WTC11 (cell line): ENCODE data around the gene DNTT. TPM values are rescaled to one million over a fixed set of nuclear protein-coding genes. Genes with fewer than 3 reads are reported as not detected.

Experiments
- ATAC-seq: fragments of 200-7000 bp; cut with Tn5 transposase; 2 replicates; pipeline ENCODE4 v1.10.0; 2021; ENCODE audit warnings: mild to moderate bottlenecking, moderate library complexity
- CTCF ChIA-PET: fragments of 300-600 bp; sonication (Branson Sonifier 250); formaldehyde crosslinking; loops from one replicate; lab custom pipeline; 2021; ENCODE audit warnings: antibody characterized with exemption; lab: Charles Lee
- POLR2A ChIA-PET: fragments of 350-600 bp; sonication (Branson Sonifier 250); formaldehyde crosslinking; loops from one replicate; lab custom pipeline; 2021; ENCODE audit warnings: antibody characterized with exemption; lab: Charles Lee
- DNase-seq: peaks from one replicate; pipeline ENCODE4 v3.0.0; 2021; ENCODE audit warnings: low spot score
- H3K27ac Mint-ChIP-seq: 2 replicates; pipeline ENCODE4 v1.8.0; 2021; ENCODE audit warnings: mixed read lengths
- H3K27me3 Mint-ChIP-seq: 2 replicates; pipeline ENCODE4 v1.8.0; 2021; ENCODE audit warnings: low read depth, mild to moderate bottlenecking, moderate library complexity, mixed read lengths
- H3K36me3 Mint-ChIP-seq: 2 replicates; pipeline ENCODE4 v1.8.0; 2021; ENCODE audit warnings: mixed read lengths
- H3K4me1 Mint-ChIP-seq: 2 replicates; pipeline ENCODE4 v1.8.0; 2022; ENCODE audit warnings: mixed read lengths
- H3K4me3 Mint-ChIP-seq: 2 replicates; pipeline ENCODE4 v1.8.0; 2021; ENCODE audit warnings: mild to moderate bottlenecking, moderate library complexity, mixed read lengths
- H3K9me3 Mint-ChIP-seq: 2 replicates; pipeline ENCODE4 v1.8.0; 2021; ENCODE audit warnings: mixed read lengths
- EMX1 ChIP-seq: fragments of 250-450 bp; sonication (Bioruptor Pico); IDR thresholded peaks from 2 replicates; pipeline ENCODE4 v1.8.0; 2021; ENCODE audit warnings: mild to moderate bottlenecking
- NFATC4 ChIP-seq: fragments of 250-450 bp; sonication (Bioruptor Pico); IDR thresholded peaks from 2 replicates; pipeline ENCODE4 v1.9.0; 2021; ENCODE audit warnings: mild to moderate bottlenecking
- OVOL2 ChIP-seq: fragments of 250-450 bp; sonication (Bioruptor Pico); IDR thresholded peaks from 2 replicates; pipeline ENCODE4 v1.9.0; 2021; ENCODE audit warnings: mild to moderate bottlenecking, borderline replicate concordance
- SOX15 ChIP-seq: fragments of 250-450 bp; sonication (Bioruptor Pico); IDR thresholded peaks from 2 replicates; pipeline ENCODE4 v1.9.0; 2021; ENCODE audit warnings: mild to moderate bottlenecking
- TEAD4 ChIP-seq: sonication (generic); formaldehyde crosslinking; IDR thresholded peaks from 2 replicates; pipeline ENCODE4 v1.8.0; 2022; ENCODE audit warnings: mild to moderate bottlenecking, missing genetic modification reagents
- ZNF263 ChIP-seq: sonication (generic); formaldehyde crosslinking; IDR thresholded peaks from 2 replicates; pipeline ENCODE4 v1.8.1; 2022; ENCODE audit warnings: low read depth, mild to moderate bottlenecking, moderate library complexity, missing genetic modification reagents
- ZNF671 ChIP-seq: fragments of 250-450 bp; sonication (Bioruptor Pico); IDR thresholded peaks from 2 replicates; pipeline ENCODE4 v1.8.0; 2021; ENCODE audit warnings: mild to moderate bottlenecking
- total RNA-seq: library from RNA; stranded (reverse); gene quantifications from 3 replicates; pipeline ENCODE4 v1.2.3, GENCODE V29; 2021
- TF ChIP-seq, protein P1 (sequence below): sonication (generic); formaldehyde crosslinking; IDR thresholded peaks from 2 replicates; pipeline ENCODE4 v1.8.0; 2022; ENCODE audit warnings: mild to moderate bottlenecking, missing genetic modification reagents
- TF ChIP-seq, protein P2 (sequence below): sonication (generic); formaldehyde crosslinking; IDR thresholded peaks from 2 replicates; pipeline ENCODE4 v1.8.0; 2022; ENCODE audit warnings: mild to moderate bottlenecking, missing genetic modification reagents
- TF ChIP-seq, protein P3 (sequence below): sonication (generic); formaldehyde crosslinking; IDR thresholded peaks from 2 replicates; pipeline ENCODE4 v1.8.0; 2023; ENCODE audit warnings: missing genetic modification reagents, mild to moderate bottlenecking, borderline replicate concordance
- TF ChIP-seq, protein P4 (sequence below): fragments of 250-450 bp; sonication (Bioruptor Pico); IDR thresholded peaks from 2 replicates; pipeline ENCODE4 v1.9.0; 2021; ENCODE audit warnings: mild to moderate bottlenecking
- TF ChIP-seq, protein P5 (sequence below): fragments of 250-450 bp; sonication (Bioruptor Pico); IDR thresholded peaks from 2 replicates; pipeline ENCODE4 v1.9.0; 2021; ENCODE audit warnings: mild to moderate bottlenecking
- TF ChIP-seq, protein P6 (sequence below): sonication (generic); formaldehyde crosslinking; IDR thresholded peaks from 2 replicates; pipeline ENCODE4 v1.8.1; 2023; ENCODE audit warnings: mild to moderate bottlenecking, missing genetic modification reagents
- TF ChIP-seq, protein P7 (sequence below): sonication (generic); formaldehyde crosslinking; IDR thresholded peaks from 2 replicates; pipeline ENCODE4 v1.8.0; 2022; ENCODE audit warnings: missing genetic modification reagents
- TF ChIP-seq, protein P8 (sequence below): sonication (generic); formaldehyde crosslinking; IDR thresholded peaks from 2 replicates; pipeline ENCODE4 v1.8.1; 2023; ENCODE audit warnings: mild to moderate bottlenecking, missing genetic modification reagents

DNTT gene
- total RNA-seq, 1 experiment from 2014 or later, result not detected

DNA sequence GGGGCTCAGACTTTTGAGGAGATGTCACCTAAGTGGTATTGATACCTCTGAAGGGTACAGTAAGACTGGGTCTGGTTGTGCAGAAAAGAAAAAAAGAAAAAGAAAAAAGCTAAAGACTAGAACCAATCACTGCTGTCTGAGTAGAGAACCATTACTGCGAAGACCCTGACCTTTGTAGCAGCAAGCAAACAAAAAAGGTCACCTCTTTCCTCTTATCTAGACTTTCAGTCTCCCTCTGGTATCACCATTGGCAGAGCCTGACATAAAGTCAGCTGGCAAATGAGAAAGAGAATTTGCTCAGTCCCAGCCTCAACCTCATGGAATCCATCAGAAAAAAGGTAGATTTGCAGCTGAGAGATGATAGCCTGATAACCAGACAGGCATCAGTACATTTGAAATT lies 2.6 kb upstream of the DNTT start:
- DNase-seq (no peak), ATAC-seq (no peak)
- Mint-ChIP-seq H3K4me3 (no peak overlapping the region), H3K9me3 (peaks cover 3% of the 10 kb centered on the region), H3K27ac (no peak overlapping the region), H3K4me1 (peaks cover 22% of the 10 kb centered on the region), H3K36me3 (no peaks in the 10 kb centered on the region), H3K27me3 (peaks cover 5% of the 10 kb centered on the region; the same call in 1 of the 2 replicates)
- ChIA-PET POLR2A (interaction anchor here (1.4 kb wide), 1 partner anchor 9 kb away, joined by 3 read pairs; no protein-coding TSS in a partner anchor), CTCF (interaction anchor here (0.7 to 1.6 kb wide), 2 partner anchors 22 to 72 kb away, joined by 5 to 8 read pairs; no protein-coding TSS in a partner anchor)
- TF ChIP-seq SOX15 (CRISPR knock-in tag) (no peak), ZNF263 (no peak), OVOL2 (CRISPR knock-in tag) (no peak), NFATC4 (CRISPR knock-in tag) (no peak), EMX1 (CRISPR knock-in tag) (no peak), TEAD4 (no peak), ZNF671 (CRISPR knock-in tag) (no peak)
- TF ChIP-seq, protein P1, sequence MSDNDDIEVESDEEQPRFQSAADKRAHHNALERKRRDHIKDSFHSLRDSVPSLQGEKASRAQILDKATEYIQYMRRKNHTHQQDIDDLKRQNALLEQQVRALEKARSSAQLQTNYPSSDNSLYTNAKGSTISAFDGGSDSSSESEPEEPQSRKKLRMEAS (CRISPR knock-in tag), result no peak
- TF ChIP-seq, protein P2, sequence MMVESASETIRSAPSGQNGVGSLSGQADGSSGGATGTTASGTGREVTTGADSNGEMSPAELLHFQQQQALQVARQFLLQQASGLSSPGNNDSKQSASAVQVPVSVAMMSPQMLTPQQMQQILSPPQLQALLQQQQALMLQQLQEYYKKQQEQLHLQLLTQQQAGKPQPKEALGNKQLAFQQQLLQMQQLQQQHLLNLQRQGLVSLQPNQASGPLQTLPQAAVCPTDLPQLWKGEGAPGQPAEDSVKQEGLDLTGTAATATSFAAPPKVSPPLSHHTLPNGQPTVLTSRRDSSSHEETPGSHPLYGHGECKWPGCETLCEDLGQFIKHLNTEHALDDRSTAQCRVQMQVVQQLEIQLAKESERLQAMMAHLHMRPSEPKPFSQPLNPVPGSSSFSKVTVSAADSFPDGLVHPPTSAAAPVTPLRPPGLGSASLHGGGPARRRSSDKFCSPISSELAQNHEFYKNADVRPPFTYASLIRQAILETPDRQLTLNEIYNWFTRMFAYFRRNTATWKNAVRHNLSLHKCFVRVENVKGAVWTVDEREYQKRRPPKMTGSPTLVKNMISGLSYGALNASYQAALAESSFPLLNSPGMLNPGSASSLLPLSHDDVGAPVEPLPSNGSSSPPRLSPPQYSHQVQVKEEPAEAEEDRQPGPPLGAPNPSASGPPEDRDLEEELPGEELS (CRISPR knock-in tag), result no peak
- TF ChIP-seq, protein P3, sequence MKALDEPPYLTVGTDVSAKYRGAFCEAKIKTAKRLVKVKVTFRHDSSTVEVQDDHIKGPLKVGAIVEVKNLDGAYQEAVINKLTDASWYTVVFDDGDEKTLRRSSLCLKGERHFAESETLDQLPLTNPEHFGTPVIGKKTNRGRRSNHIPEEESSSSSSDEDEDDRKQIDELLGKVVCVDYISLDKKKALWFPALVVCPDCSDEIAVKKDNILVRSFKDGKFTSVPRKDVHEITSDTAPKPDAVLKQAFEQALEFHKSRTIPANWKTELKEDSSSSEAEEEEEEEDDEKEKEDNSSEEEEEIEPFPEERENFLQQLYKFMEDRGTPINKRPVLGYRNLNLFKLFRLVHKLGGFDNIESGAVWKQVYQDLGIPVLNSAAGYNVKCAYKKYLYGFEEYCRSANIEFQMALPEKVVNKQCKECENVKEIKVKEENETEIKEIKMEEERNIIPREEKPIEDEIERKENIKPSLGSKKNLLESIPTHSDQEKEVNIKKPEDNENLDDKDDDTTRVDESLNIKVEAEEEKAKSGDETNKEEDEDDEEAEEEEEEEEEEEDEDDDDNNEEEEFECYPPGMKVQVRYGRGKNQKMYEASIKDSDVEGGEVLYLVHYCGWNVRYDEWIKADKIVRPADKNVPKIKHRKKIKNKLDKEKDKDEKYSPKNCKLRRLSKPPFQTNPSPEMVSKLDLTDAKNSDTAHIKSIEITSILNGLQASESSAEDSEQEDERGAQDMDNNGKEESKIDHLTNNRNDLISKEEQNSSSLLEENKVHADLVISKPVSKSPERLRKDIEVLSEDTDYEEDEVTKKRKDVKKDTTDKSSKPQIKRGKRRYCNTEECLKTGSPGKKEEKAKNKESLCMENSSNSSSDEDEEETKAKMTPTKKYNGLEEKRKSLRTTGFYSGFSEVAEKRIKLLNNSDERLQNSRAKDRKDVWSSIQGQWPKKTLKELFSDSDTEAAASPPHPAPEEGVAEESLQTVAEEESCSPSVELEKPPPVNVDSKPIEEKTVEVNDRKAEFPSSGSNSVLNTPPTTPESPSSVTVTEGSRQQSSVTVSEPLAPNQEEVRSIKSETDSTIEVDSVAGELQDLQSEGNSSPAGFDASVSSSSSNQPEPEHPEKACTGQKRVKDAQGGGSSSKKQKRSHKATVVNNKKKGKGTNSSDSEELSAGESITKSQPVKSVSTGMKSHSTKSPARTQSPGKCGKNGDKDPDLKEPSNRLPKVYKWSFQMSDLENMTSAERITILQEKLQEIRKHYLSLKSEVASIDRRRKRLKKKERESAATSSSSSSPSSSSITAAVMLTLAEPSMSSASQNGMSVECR, result no peak
- TF ChIP-seq, protein P4, sequence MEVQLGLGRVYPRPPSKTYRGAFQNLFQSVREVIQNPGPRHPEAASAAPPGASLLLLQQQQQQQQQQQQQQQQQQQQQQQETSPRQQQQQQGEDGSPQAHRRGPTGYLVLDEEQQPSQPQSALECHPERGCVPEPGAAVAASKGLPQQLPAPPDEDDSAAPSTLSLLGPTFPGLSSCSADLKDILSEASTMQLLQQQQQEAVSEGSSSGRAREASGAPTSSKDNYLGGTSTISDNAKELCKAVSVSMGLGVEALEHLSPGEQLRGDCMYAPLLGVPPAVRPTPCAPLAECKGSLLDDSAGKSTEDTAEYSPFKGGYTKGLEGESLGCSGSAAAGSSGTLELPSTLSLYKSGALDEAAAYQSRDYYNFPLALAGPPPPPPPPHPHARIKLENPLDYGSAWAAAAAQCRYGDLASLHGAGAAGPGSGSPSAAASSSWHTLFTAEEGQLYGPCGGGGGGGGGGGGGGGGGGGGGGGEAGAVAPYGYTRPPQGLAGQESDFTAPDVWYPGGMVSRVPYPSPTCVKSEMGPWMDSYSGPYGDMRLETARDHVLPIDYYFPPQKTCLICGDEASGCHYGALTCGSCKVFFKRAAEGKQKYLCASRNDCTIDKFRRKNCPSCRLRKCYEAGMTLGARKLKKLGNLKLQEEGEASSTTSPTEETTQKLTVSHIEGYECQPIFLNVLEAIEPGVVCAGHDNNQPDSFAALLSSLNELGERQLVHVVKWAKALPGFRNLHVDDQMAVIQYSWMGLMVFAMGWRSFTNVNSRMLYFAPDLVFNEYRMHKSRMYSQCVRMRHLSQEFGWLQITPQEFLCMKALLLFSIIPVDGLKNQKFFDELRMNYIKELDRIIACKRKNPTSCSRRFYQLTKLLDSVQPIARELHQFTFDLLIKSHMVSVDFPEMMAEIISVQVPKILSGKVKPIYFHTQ (CRISPR knock-in tag), result no peak
- TF ChIP-seq, protein P5, sequence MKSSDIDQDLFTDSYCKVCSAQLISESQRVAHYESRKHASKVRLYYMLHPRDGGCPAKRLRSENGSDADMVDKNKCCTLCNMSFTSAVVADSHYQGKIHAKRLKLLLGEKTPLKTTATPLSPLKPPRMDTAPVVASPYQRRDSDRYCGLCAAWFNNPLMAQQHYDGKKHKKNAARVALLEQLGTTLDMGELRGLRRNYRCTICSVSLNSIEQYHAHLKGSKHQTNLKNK (CRISPR knock-in tag), result no peak
- TF ChIP-seq, protein P6, sequence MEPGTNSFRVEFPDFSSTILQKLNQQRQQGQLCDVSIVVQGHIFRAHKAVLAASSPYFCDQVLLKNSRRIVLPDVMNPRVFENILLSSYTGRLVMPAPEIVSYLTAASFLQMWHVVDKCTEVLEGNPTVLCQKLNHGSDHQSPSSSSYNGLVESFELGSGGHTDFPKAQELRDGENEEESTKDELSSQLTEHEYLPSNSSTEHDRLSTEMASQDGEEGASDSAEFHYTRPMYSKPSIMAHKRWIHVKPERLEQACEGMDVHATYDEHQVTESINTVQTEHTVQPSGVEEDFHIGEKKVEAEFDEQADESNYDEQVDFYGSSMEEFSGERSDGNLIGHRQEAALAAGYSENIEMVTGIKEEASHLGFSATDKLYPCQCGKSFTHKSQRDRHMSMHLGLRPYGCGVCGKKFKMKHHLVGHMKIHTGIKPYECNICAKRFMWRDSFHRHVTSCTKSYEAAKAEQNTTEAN (CRISPR knock-in tag), result no peak
- TF ChIP-seq, protein P7, sequence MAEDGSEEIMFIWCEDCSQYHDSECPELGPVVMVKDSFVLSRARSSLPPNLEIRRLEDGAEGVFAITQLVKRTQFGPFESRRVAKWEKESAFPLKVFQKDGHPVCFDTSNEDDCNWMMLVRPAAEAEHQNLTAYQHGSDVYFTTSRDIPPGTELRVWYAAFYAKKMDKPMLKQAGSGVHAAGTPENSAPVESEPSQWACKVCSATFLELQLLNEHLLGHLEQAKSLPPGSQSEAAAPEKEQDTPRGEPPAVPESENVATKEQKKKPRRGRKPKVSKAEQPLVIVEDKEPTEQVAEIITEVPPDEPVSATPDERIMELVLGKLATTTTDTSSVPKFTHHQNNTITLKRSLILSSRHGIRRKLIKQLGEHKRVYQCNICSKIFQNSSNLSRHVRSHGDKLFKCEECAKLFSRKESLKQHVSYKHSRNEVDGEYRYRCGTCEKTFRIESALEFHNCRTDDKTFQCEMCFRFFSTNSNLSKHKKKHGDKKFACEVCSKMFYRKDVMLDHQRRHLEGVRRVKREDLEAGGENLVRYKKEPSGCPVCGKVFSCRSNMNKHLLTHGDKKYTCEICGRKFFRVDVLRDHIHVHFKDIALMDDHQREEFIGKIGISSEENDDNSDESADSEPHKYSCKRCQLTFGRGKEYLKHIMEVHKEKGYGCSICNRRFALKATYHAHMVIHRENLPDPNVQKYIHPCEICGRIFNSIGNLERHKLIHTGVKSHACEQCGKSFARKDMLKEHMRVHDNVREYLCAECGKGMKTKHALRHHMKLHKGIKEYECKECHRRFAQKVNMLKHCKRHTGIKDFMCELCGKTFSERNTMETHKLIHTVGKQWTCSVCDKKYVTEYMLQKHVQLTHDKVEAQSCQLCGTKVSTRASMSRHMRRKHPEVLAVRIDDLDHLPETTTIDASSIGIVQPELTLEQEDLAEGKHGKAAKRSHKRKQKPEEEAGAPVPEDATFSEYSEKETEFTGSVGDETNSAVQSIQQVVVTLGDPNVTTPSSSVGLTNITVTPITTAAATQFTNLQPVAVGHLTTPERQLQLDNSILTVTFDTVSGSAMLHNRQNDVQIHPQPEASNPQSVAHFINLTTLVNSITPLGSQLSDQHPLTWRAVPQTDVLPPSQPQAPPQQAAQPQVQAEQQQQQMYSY, result no peak
- TF ChIP-seq, protein P8, sequence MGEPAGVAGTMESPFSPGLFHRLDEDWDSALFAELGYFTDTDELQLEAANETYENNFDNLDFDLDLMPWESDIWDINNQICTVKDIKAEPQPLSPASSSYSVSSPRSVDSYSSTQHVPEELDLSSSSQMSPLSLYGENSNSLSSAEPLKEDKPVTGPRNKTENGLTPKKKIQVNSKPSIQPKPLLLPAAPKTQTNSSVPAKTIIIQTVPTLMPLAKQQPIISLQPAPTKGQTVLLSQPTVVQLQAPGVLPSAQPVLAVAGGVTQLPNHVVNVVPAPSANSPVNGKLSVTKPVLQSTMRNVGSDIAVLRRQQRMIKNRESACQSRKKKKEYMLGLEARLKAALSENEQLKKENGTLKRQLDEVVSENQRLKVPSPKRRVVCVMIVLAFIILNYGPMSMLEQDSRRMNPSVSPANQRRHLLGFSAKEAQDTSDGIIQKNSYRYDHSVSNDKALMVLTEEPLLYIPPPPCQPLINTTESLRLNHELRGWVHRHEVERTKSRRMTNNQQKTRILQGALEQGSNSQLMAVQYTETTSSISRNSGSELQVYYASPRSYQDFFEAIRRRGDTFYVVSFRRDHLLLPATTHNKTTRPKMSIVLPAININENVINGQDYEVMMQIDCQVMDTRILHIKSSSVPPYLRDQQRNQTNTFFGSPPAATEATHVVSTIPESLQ (CRISPR knock-in tag), result no peak
